HepG2 (cell line): ENCODE data around the gene SOBP. TPM values are rescaled to one million over a fixed set of nuclear protein-coding genes. Genes with fewer than 3 reads are reported as not detected.
A peak's percentile ranks its signal among the peaks of the same experiment; 100 is the strongest.

Experiments used
- BRCA1 ChIP-seq: sonication (generic); formaldehyde crosslinking; IDR thresholded peaks from 2 replicates; pipeline ENCODE4 v1.4.0; 2020; ENCODE audit warnings: missing genetic modification reagents
- CC2D1A ChIP-seq: sonication (generic); formaldehyde crosslinking; IDR thresholded peaks from 2 replicates; pipeline ENCODE4 v1.8.1; 2023; ENCODE audit warnings: mild to moderate bottlenecking, missing genetic modification reagents
- DBP ChIP-seq: sonication (generic); formaldehyde crosslinking; IDR thresholded peaks from 2 replicates; pipeline ENCODE4 v1.4.0; 2020; ENCODE audit warnings: missing genetic modification reagents; ENCODE audit errors: not compliant biosample characterization
- DNMT1 ChIP-seq: sonication (generic); formaldehyde crosslinking; IDR thresholded peaks from 2 replicates; pipeline ENCODE4 v1.5.1; 2020; ENCODE audit warnings: mild to moderate bottlenecking, missing genetic modification reagents
- FOXC1 ChIP-seq: sonication (generic); formaldehyde crosslinking; IDR thresholded peaks from 2 replicates; pipeline ENCODE4 v1.8.0; 2022; ENCODE audit warnings: mild to moderate bottlenecking, missing genetic modification reagents, borderline replicate concordance
- FOXP1 ChIP-seq, 2 experiments: fragments of 450-650 bp in 1 of 2; IDR thresholded peaks; 2 replicates each; pipeline ENCODE4 v1.6.1; 2017 to 2018; ENCODE audit warnings: antibody characterized with exemption in 1 of 2
- GMEB1 ChIP-seq: sonication (generic); formaldehyde crosslinking; IDR thresholded peaks from 2 replicates; pipeline ENCODE4 v1.5.1; 2020; ENCODE audit warnings: missing genetic modification reagents, mild to moderate bottlenecking, borderline replicate concordance
- KDM1A ChIP-seq: IDR thresholded peaks from 2 replicates; pipeline ENCODE4 v1.6.1; 2016; ENCODE audit warnings: missing compliant biosample characterization
- NBN ChIP-seq: fragments of 450-650 bp; conservative IDR thresholded peaks from 2 replicates; pipeline ENCODE4 v1.6.1; 2017
- NFYB ChIP-seq: sonication (generic); formaldehyde crosslinking; IDR thresholded peaks from 2 replicates; pipeline ENCODE4 v1.4.0; 2020; ENCODE audit warnings: missing genetic modification reagents
- NR2F2 ChIP-seq: IDR thresholded peaks from 2 replicates; pipeline ENCODE4 v1.6.1; 2012; ENCODE audit warnings: low read depth, inconsistent platforms, borderline replicate concordance
- PLRG1 ChIP-seq: fragments of 450-650 bp; conservative IDR thresholded peaks from 2 replicates; pipeline ENCODE4 v1.6.1; 2016
- RARA ChIP-seq: IDR thresholded peaks from 2 replicates; pipeline ENCODE4 v1.6.1; 2016; ENCODE audit warnings: missing genetic modification reagents, missing compliant biosample characterization
- SP2 ChIP-seq: sonication (generic); formaldehyde crosslinking; IDR thresholded peaks from 2 replicates; pipeline ENCODE4 v1.5.1; 2020; ENCODE audit warnings: mild to moderate bottlenecking, missing genetic modification reagents
- STAT5B ChIP-seq: sonication (generic); formaldehyde crosslinking; IDR thresholded peaks from 2 replicates; pipeline ENCODE4 v1.4.0; 2020; ENCODE audit warnings: missing genetic modification reagents
- TBP ChIP-seq: sonication (generic); formaldehyde crosslinking; IDR thresholded peaks from 2 replicates; pipeline ENCODE4 v1.5.0; 2020; ENCODE audit warnings: missing genetic modification reagents
- TCF12 ChIP-seq, 2 experiments: fragments of 450-650 bp in 1 of 2; sonication (generic) in 1 of 2; formaldehyde crosslinking in 1 of 2; IDR thresholded peaks; 2 replicates each; pipeline versions ENCODE4 v1.6.1 to v1.8.0; 2017 to 2022; ENCODE audit warnings: antibody characterized with exemption in 1 of 2, mild to moderate bottlenecking in 1 of 2, missing genetic modification reagents in 1 of 2, moderate library complexity in 1 of 2
- ZNF510 ChIP-seq: sonication (generic); formaldehyde crosslinking; IDR thresholded peaks from 2 replicates; pipeline ENCODE4 v1.4.0; 2020; ENCODE audit warnings: low read depth, mild to moderate bottlenecking, missing genetic modification reagents
- ZNF709 ChIP-seq: sonication (generic); formaldehyde crosslinking; IDR thresholded peaks from 2 replicates; pipeline ENCODE4 v1.5.0; 2020; ENCODE audit warnings: mild to moderate bottlenecking, missing genetic modification reagents
- ZNF772 ChIP-seq: sonication (generic); formaldehyde crosslinking; IDR thresholded peaks from 2 replicates; pipeline ENCODE4 v1.5.0; 2020; ENCODE audit warnings: mild to moderate bottlenecking, missing genetic modification reagents
- ZNF816 ChIP-seq: sonication (generic); formaldehyde crosslinking; IDR thresholded peaks from 2 replicates; pipeline ENCODE4 v1.8.0; 2022; ENCODE audit warnings: missing genetic modification reagents, mild to moderate bottlenecking, borderline replicate concordance
- polyA plus RNA-seq, 8 experiments: library from polyadenylated mRNA; depleted of rRNA in 3 of 8; stranded (reverse) in 7 of 8; unstranded in 1 of 8; fragments of >200 nt; fragmentation: Illumina TruSeq in 4 of 8; extraction: Trizol in 4 of 8; gene quantifications; 2 replicates each; pipeline versions ENCODE4 v1.2.1 to v1.2.3, GENCODE V29; 2011 to 2016; ENCODE audit warnings: low read depth in 4 of 8, missing spikeins in 1 of 8, mixed read lengths in 1 of 8; ENCODE audit not compliant: insufficient read depth in 1 of 8
- total RNA-seq, 5 experiments: library from RNA; depleted of rRNA; stranded (reverse); fragments of >200 nt; fragmentation: Illumina TruSeq; extraction: Trizol; gene quantifications; 2 replicates each; pipeline ENCODE4 v1.2.3, GENCODE V29; 2016; ENCODE audit warnings: low read depth in 1 of 5
- TF ChIP-seq, protein P1 (sequence below): sonication (generic); formaldehyde crosslinking; IDR thresholded peaks from 2 replicates; pipeline ENCODE4 v1.4.0; 2020; ENCODE audit warnings: missing genetic modification reagents
- TF ChIP-seq, protein P2 (sequence below): sonication (generic); formaldehyde crosslinking; IDR thresholded peaks from 2 replicates; pipeline ENCODE4 v1.8.1; 2023; ENCODE audit warnings: missing genetic modification reagents, inconsistent platforms, borderline replicate concordance
- TF ChIP-seq, protein P3 (sequence below): sonication (generic); formaldehyde crosslinking; IDR thresholded peaks from 2 replicates; pipeline ENCODE4 v1.4.0; 2020; ENCODE audit warnings: mild to moderate bottlenecking, missing genetic modification reagents

SOBP gene
- total and polyA plus RNA-seq, 2 of the 13 experiments (the other 11 are each of a cell fraction or from before 2014, with no cell fraction given), result 1.5 to 6.9 TPM

DNA sequence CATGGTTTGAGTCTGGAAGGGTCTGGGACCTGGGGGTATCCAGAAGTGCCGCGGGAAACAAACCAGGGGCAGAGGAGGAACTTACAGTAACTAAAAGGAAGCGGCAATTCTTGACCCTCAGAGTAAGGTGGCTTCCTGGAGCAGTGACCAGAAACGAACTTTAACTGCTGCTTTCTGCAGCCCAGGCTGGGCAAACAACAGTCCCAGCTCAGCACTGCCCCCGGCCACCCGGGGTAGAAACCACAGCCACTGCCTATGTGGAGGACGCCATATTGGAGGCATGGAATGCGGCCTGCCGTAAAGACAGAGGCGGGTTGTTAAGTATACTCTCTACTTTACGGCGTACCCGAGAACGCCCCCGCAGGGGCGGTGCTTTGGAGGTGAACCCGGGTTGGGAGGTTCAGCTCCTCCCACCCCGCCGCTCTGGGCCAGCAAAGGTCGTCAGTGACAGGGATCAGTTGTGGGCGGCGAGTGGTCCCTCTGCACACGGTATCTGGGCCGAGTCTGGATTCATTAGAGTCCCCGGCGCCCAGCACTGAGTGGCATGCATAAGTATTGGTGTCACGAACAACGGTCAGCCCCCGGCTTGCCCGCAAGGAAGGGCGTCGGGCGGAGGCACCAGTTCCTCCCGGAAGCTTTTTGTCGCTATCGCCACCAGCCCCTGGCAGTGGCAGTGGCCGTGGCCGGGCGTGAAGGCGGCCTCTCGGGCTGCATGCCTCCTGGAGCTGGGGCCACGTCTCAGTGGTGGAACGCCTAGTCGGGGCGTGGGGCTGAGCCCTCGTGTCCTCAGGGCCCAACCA, 30.4 kb upstream of the SOBP start, which contains the start of gene PDSS2 (continued):
- TF ChIP-seq, protein P1, sequence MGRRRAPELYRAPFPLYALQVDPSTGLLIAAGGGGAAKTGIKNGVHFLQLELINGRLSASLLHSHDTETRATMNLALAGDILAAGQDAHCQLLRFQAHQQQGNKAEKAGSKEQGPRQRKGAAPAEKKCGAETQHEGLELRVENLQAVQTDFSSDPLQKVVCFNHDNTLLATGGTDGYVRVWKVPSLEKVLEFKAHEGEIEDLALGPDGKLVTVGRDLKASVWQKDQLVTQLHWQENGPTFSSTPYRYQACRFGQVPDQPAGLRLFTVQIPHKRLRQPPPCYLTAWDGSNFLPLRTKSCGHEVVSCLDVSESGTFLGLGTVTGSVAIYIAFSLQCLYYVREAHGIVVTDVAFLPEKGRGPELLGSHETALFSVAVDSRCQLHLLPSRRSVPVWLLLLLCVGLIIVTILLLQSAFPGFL (CRISPR knock-in tag), result no peak
- TF ChIP-seq ZNF510 (peak; percentile 98; the same call in 1 of the 2 replicates), SP2 (CRISPR knock-in tag) (no peak; the same call in 1 of the 2 replicates), ZNF772 (peak; percentile 47), KDM1A (CRISPR knock-in tag) (no peak), ZNF709 (CRISPR knock-in tag) (no peak), DBP (no peak), CC2D1A (no peak), NBN (no peak), RARA (CRISPR knock-in tag) (peak; percentile 74), FOXC1 (CRISPR knock-in tag) (no peak), DNMT1 (CRISPR knock-in tag) (no peak), BRCA1 (no peak; the same call in 1 of the 2 replicates), ZNF816 (peak; percentile 80; the same call in 1 of the 2 replicates), NR2F2 (peak; percentile 60; the same call in 1 of the 2 replicates), TCF12 (IDR thresholded peaks at IDR 0.05) (no peak), TCF12 (CRISPR knock-in tag; IDR thresholded peaks at IDR 0.05) (peak; percentile 67; the same call in 1 of the 2 replicates), STAT5B (CRISPR knock-in tag) (no peak), GMEB1 (CRISPR knock-in tag) (peak; percentile 44), PLRG1 (no peak), TBP (CRISPR knock-in tag) (no peak), FOXP1 (IDR thresholded peaks at IDR 0.05) (no peak), FOXP1 (CRISPR knock-in tag; IDR thresholded peaks at IDR 0.05) (peak; percentile 19; the same call in 1 of the 2 replicates), NFYB (CRISPR knock-in tag) (no peak)
- TF ChIP-seq, protein P2, sequence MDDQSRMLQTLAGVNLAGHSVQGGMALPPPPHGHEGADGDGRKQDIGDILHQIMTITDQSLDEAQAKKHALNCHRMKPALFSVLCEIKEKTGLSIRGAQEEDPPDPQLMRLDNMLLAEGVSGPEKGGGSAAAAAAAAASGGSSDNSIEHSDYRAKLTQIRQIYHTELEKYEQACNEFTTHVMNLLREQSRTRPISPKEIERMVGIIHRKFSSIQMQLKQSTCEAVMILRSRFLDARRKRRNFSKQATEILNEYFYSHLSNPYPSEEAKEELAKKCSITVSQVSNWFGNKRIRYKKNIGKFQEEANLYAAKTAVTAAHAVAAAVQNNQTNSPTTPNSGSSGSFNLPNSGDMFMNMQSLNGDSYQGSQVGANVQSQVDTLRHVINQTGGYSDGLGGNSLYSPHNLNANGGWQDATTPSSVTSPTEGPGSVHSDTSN (CRISPR knock-in tag), result no peak
- TF ChIP-seq, protein P3, sequence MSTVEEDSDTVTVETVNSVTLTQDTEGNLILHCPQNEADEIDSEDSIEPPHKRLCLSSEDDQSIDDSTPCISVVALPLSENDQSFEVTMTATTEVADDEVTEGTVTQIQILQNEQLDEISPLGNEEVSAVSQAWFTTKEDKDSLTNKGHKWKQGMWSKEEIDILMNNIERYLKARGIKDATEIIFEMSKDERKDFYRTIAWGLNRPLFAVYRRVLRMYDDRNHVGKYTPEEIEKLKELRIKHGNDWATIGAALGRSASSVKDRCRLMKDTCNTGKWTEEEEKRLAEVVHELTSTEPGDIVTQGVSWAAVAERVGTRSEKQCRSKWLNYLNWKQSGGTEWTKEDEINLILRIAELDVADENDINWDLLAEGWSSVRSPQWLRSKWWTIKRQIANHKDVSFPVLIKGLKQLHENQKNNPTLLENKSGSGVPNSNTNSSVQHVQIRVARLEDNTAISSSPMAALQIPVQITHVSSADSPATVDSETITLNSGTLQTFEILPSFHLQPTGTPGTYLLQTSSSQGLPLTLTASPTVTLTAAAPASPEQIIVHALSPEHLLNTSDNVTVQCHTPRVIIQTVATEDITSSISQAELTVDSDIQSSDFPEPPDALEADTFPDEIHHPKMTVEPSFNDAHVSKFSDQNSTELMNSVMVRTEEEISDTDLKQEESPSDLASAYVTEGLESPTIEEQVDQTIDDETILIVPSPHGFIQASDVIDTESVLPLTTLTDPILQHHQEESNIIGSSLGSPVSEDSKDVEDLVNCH (CRISPR knock-in tag), result no peak
